Transverse colon (tissue), 4 donors: Measurements from ENCODE around the gene GNAS. TPM values are rescaled to one million over a fixed set of nuclear protein-coding genes. Genes with fewer than 3 reads are reported as not detected.

Experiments
- DNase-seq: peaks from one replicate; pipeline ENCODE4 v3.0.0-alpha.2; 2019
- H3K27ac ChIP-seq, 4 donors: fragments of 200-600 bp; sonication (generic); 2 replicates each; pipeline ENCODE4 v1.5.1; 2016 to 2018; ENCODE audit warnings: inconsistent platforms in 4 of 4
- H3K27me3 ChIP-seq: fragments of 200-600 bp; sonication (generic); 2 replicates; pipeline ENCODE4 v1.5.1; 2017; ENCODE audit warnings: inconsistent platforms
- H3K36me3 ChIP-seq, 4 donors: fragments of 200-600 bp; sonication (generic); 2 replicates each; pipeline ENCODE4 v1.5.1; 2017 to 2019; ENCODE audit warnings: inconsistent platforms in 4 of 4
- H3K4me1 ChIP-seq, 4 donors: fragments of 200-600 bp; sonication (generic); 2 replicates each; pipeline ENCODE4 v1.5.1; 2017 to 2020; ENCODE audit warnings: inconsistent platforms in 4 of 4
- H3K4me3 ChIP-seq, 4 donors: fragments of 200-600 bp; sonication (generic); 1 replicate in 1 of 4; 2 replicates in 3 of 4; pipeline versions ENCODE4 v1.5.1 to v1.6.1; 2017 to 2019; ENCODE audit warnings: inconsistent platforms in 4 of 4
- H3K9me3 ChIP-seq, 2 donors: fragments of 200-600 bp; sonication (generic); 2 replicates each; pipeline ENCODE4 v1.5.1; 2017 to 2019; ENCODE audit warnings: inconsistent platforms in 2 of 2
- EP300 ChIP-seq: sonication (generic); formaldehyde crosslinking; IDR thresholded peaks from one replicate; pipeline ENCODE4 v1.6.1; 2017; ENCODE audit warnings: antibody characterized with exemption, low read depth
- POLR2A ChIP-seq: fragments of 450-650 bp; IDR thresholded peaks from one replicate; pipeline ENCODE4 v1.6.1; 2016; ENCODE audit warnings: antibody characterized with exemption, mild to moderate bottlenecking, moderate library complexity
- POLR2AphosphoS5 ChIP-seq, 3 donors: sonication (generic); formaldehyde crosslinking; IDR thresholded peaks; one replicate each; pipeline ENCODE4 v1.6.1; 2016; ENCODE audit warnings: antibody characterized with exemption in 3 of 3
- WGBS, 2 donors: methylation state at CpG; one replicate each; pipeline ENCODE4 v1.1.5; 2018; ENCODE audit warnings: low coverage in 1 of 2; 5-methylcytosine and 5-hydroxymethylcytosine counted together
- in situ Hi-C, 4 donors: fragments of 200-750 bp; cut with MboI; loops; one replicate each; pipeline versions ENCODE4 v1.15.0 to v1.15.1; 2017; ENCODE audit warnings: low sequenced_read_pairs in 3 of 4, low pct_ligation_motif_present in 1 of 4, low pct_unique_long_range_greater_than_20kb in 1 of 4
- intact Hi-C: fragments of 100-400 bp; cut with DNase I; formaldehyde crosslinking; loops from one replicate; pipeline ENCODE4 v1.15.1; 2023; ENCODE audit warnings: low total_unique reads
- total RNA-seq, 4 donors: library from RNA; depleted of rRNA; stranded (reverse); fragments of >200 nt; gene quantifications; one replicate each; pipeline ENCODE4 v1.1.0, GENCODE V29; 2016
- TF ChIP-seq, protein P1 (sequence below), 5 experiments: fragments of 200-600 bp in 3 of 5; fragments of 450-650 bp in 2 of 5; sonication (generic) in 3 of 5; IDR thresholded peaks; 1 replicate in 2 of 5; 2 replicates in 3 of 5; pipeline ENCODE4 v1.5.1; 2016 to 2017; ENCODE audit warnings: antibody characterized with exemption in 5 of 5, inconsistent platforms in 3 of 5, mild to moderate bottlenecking in 2 of 5, moderate library complexity in 1 of 5

Gene GNAS
- total RNA-seq, 4 donors from 2014 or later, result 501 to 716 (median 535) TPM

- WGBS, 2 donors, result 65 to 89% methylated on average over 1 of the region's 1 CpG
- H3K27ac ChIP-seq, result no peak overlapping the region
- in situ Hi-C loops (loop anchor here in 1 of 4 donors (10.0 kb wide), 1 partner anchor 64 kb away; no protein-coding TSS in a partner anchor), intact Hi-C loops (no loop called here)
- DNase-seq, result no peak
- no peaks in the 10 kb centered on the region for H3K4me1 ChIP-seq
- TF ChIP-seq EP300 (no peak), POLR2AphosphoS5 (IDR thresholded peaks at IDR 0.05) (no peak), POLR2A (no peak)
- TF ChIP-seq, protein P1, sequence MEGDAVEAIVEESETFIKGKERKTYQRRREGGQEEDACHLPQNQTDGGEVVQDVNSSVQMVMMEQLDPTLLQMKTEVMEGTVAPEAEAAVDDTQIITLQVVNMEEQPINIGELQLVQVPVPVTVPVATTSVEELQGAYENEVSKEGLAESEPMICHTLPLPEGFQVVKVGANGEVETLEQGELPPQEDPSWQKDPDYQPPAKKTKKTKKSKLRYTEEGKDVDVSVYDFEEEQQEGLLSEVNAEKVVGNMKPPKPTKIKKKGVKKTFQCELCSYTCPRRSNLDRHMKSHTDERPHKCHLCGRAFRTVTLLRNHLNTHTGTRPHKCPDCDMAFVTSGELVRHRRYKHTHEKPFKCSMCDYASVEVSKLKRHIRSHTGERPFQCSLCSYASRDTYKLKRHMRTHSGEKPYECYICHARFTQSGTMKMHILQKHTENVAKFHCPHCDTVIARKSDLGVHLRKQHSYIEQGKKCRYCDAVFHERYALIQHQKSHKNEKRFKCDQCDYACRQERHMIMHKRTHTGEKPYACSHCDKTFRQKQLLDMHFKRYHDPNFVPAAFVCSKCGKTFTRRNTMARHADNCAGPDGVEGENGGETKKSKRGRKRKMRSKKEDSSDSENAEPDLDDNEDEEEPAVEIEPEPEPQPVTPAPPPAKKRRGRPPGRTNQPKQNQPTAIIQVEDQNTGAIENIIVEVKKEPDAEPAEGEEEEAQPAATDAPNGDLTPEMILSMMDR (IDR thresholded peaks at IDR 0.05), result no peak
- H3K4me3 ChIP-seq, result no peak overlapping the region
- H3K9me3 ChIP-seq, result no peaks in the 10 kb centered on the region
- H3K27me3 ChIP-seq, result peaks cover 7% of the 10 kb centered on the region
- no peaks in the 10 kb centered on the region for H3K36me3 ChIP-seq
Measured at GRCh38 chr20:58938541-58938940, 86.0 kb downstream of the GNAS start.

DNA sequence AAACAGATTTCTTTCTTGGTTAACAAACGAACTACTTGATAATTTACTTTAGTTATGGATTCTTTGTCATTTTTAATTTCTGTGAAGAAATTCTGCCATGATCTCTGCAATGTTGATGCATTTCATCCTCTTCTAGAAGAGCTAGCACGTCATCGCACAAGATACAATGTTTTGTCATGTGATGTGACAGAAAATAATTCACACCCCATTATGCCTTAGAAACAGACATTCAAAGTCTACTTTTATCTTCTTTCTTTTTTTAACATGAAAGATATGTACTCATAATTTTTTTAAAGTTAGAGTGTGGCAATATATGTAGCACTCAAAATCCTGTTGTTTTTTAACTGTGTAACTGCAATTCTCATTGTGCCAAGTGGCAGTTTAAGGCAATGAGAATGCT, 89.0 kb downstream of the GNAS start:
- H3K9me3 ChIP-seq, result no peaks in the 10 kb centered on the region
- H3K4me3 ChIP-seq, result no peak overlapping the region
- no peak overlapping the region for H3K27ac ChIP-seq
- H3K4me1 ChIP-seq, result no peaks in the 10 kb centered on the region
- 68 to 81% methylated on average over 3 of the region's 3 CpGs for WGBS, 2 donors
- TF ChIP-seq POLR2AphosphoS5 (IDR thresholded peaks at IDR 0.05) (no peak), POLR2A (no peak)
- TF ChIP-seq, protein P1 (IDR thresholded peaks at IDR 0.05), result no peak
- DNase-seq, result no peak
- H3K27me3 ChIP-seq, result peaks cover 7% of the 10 kb centered on the region
- in situ Hi-C loops, result no loop called here
- no peaks in the 10 kb centered on the region for H3K36me3 ChIP-seq
- intact Hi-C loops, result no loop called here

- TF ChIP-seq POLR2A, result no peak
- TF ChIP-seq POLR2AphosphoS5 (IDR thresholded peaks at IDR 0.05), result no peak
- TF ChIP-seq, protein P1 (IDR thresholded peaks at IDR 0.05), result no peak
- TF ChIP-seq EP300, result no peak
- no peaks in the 10 kb centered on the region for H3K4me1 ChIP-seq
- no peak overlapping the region for H3K27ac ChIP-seq
- peaks cover 4% of the 10 kb centered on the region for H3K27me3 ChIP-seq
- no peaks in the 10 kb centered on the region for H3K9me3 ChIP-seq
- no peaks in the 10 kb centered on the region for H3K36me3 ChIP-seq
- in situ Hi-C loops, result no loop called here
- intact Hi-C loops, result no loop called here
- WGBS, 2 donors, result 66 to 79% methylated on average over 2 to 4 of the region's 4 CpGs
- no peak for DNase-seq
- no peak overlapping the region for H3K4me3 ChIP-seq
Measured at GRCh38 chr20:58942549-58942948, 90.0 kb downstream of the GNAS start.

DNA sequence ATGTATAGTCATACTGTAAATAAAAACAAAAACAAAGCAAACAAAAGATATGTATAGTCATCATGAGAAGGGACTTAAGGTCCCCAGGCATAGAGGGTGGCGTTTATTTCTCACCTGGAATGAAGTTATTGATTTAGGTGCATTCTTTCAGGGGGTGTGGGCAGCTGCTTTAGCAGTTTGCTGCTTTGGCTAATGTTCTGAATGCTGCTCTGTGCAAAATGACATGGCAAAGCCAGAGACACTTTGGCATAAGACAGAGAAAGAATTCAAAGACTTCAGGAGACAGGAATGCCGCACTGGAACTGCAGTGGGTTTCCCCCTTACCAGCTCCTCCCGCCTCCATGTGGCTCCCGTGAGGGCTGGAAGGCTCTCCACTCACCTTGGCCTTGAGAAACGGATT, 92.1 kb downstream of the GNAS start:
- no peaks in the 10 kb centered on the region for H3K9me3 ChIP-seq
- in situ Hi-C loops (no loop called here), intact Hi-C loops (no loop called here)
- no peak overlapping the region for H3K4me3 ChIP-seq
- no peaks in the 10 kb centered on the region for H3K36me3 ChIP-seq
- TF ChIP-seq, protein P1 (IDR thresholded peaks at IDR 0.05), result no peak
- TF ChIP-seq EP300 (no peak), POLR2A (no peak), POLR2AphosphoS5 (IDR thresholded peaks at IDR 0.05) (no peak)
- no peaks in the 10 kb centered on the region for H3K4me1 ChIP-seq
- H3K27me3 ChIP-seq, result no peaks in the 10 kb centered on the region
- DNase-seq, result no peak
- 69 to 85% methylated on average over 2 to 5 of the region's 5 CpGs for WGBS, 2 donors
- H3K27ac ChIP-seq, result no peak overlapping the region
